AG10803 (cell line): ENCODE data around the gene ARHGAP26.

ENCODE experiments used
- DNase-seq: peaks from one replicate; pipeline ENCODE4 v3.0.0; 2010; ENCODE audit warnings: low read depth
- H3K4me3 ChIP-seq: 2 replicates; pipeline ENCODE4 v1.5.1; 2011; ENCODE audit warnings: mild to moderate bottlenecking, low read length, control low read depth
- TF ChIP-seq, protein P1 (sequence below): conservative IDR thresholded peaks from 2 replicates; pipeline ENCODE4 v1.5.1; 2011; ENCODE audit warnings: mild to moderate bottlenecking, low read length, control low read depth, inconsistent platforms

The ARHGAP26 gene

DNA sequence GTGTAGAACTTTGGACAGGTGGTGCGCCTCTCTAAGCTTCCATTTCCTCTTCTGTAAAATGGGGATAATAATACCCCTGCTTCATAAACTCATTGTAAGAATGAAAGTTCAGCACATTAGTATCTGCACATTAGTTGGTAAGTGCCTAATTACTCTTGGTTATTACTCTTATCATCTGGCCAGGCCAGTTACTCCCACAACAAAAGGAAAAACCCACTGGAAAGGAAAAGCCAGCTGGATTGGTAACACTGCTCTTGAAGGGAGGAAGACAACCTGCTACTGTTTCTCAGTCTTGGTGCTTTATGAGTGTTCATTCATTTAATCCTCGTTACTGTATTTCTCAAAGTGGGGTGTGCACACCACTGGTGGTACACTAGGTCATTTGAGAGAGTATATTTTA lies 251.4 kb downstream of the ARHGAP26 start:
- DNase-seq, result no peak
- TF ChIP-seq, protein P1, sequence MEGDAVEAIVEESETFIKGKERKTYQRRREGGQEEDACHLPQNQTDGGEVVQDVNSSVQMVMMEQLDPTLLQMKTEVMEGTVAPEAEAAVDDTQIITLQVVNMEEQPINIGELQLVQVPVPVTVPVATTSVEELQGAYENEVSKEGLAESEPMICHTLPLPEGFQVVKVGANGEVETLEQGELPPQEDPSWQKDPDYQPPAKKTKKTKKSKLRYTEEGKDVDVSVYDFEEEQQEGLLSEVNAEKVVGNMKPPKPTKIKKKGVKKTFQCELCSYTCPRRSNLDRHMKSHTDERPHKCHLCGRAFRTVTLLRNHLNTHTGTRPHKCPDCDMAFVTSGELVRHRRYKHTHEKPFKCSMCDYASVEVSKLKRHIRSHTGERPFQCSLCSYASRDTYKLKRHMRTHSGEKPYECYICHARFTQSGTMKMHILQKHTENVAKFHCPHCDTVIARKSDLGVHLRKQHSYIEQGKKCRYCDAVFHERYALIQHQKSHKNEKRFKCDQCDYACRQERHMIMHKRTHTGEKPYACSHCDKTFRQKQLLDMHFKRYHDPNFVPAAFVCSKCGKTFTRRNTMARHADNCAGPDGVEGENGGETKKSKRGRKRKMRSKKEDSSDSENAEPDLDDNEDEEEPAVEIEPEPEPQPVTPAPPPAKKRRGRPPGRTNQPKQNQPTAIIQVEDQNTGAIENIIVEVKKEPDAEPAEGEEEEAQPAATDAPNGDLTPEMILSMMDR, result no peak
- H3K4me3 ChIP-seq, result no peak overlapping the region

DNA sequence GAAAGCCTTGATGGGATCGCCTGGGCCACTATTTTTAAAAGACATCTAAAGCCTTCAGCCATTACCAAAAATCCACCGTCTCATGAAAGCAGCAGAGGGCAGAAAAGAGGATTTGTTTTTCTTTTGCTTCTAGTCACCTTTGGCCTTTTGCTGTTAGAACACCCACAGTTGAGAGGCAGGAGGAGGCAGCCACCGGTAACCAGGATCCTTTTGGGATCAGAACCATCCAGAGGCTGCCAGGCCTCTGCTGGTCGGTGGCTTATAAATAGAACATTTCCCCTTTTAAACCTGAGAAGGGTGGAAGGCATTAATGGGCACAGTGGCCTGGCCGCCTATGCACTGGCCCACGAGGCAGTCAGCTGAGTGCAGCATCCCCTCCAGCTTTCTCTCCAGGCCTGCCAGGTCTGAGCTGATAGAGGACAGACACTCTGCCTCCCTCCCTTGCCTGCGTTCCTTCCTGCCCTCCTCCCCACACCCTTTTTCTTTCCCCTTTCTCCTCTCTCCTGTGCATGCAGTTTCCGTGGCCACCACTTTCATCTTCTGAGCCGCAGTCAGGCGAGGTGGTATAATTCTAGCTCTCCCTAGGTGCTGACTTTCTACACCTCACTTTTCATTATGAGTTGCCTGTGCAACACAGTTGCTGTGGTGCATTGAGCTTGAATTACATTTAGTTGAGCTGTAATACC lies 253.4 kb downstream of the ARHGAP26 start:
- no peak for DNase-seq
- no peak overlapping the region for H3K4me3 ChIP-seq
- TF ChIP-seq, protein P1, result no peak

DNA sequence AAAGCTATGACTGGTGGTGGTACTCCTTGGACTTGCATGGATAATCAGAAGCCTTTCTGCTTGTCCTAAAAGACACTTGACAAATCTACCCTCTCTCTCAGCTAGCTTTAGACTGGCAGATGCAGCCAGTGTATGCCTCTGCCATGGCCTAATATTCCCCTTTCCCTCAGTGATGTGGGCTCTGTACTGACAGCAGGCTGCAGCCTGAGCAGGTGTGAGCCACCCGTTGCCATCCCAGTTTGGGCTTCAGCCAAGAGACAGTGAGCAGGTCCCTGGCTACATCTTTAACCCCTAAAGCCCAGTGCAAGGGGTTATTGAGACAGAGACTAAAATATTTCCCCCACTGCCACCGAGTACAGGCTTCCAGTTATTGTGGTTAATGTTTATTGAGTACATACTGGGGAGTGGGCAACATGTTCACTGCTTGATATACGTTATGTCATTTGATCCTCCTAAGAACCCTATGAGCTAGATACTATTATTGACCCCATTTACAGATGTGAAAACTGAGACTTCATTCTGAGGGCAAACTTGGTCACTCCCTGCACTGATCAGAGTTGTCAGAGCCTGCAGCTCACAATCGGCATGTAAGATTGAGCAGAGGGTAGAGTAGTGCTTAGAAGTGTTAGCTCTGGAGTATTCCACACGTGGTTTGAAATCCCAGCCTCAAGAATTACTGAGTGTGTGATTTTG lies 254.2 kb downstream of the ARHGAP26 start:
- DNase-seq, result no peak
- TF ChIP-seq, protein P1, result no peak
- no peak overlapping the region for H3K4me3 ChIP-seq

DNA sequence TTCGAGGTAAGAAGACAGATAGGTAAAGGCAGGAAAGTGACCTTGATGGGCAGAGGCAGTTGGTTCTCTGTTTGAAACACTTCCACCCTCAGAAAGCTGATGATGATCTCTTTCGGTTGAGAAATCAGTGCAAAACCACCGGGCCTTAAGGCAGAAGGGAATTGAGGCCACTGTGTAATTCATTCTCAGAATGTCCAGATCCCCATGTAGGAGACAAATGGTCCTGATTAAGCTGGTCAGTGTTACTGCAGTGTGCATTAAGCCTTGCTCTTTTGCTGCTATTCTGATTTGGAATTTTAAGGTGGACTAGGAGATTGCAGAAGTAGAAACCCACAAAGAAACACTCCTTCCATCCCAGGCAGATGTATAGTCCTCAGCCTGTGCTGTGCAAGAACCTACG lies 255.2 kb downstream of the ARHGAP26 start:
- no peak overlapping the region for H3K4me3 ChIP-seq
- peak; percentile 39 for DNase-seq
- TF ChIP-seq, protein P1, result no peak

DNA sequence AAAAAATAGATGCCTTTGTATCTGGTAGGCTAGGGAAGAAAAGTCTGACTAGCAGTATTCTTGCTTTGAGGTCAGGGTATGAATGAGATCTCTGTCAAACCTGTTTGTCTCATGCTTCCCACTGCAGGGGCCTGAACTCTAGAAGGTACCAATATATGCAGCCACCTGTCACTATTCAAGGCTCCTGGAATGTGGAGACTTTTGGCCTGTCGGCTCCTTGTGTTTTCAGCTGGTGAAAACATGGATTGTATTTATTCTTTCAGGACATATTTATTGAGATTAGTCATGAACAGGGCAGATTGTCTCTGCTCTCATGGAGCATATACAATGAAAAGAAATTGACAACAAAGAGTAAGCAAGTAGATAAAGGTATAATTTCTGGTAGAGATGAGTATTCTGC lies 255.8 kb downstream of the ARHGAP26 start:
- H3K4me3 ChIP-seq, result no peak overlapping the region
- no peak for DNase-seq

DNA sequence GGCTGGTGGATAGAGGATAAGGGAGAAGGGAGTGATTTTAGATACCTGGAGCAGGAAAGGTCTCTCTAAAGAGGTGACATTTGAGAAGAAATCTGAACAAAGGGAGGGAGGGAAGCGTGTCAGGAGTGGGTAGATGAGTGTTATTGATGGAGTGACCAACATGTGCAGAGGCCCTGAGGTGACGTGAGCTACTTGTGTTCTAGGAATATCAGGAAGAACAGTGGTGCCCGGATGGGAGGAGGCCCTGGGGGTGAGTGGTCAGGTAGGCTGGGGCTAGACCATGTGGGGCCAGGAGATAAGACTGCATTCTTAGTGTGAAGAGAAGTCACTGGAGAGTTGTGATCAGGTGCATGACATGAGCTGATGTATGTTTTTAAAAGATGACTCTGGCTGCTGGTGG lies 256.2 kb downstream of the ARHGAP26 start:
- TF ChIP-seq, protein P1, result no peak
- no peak for DNase-seq
- H3K4me3 ChIP-seq, result no peak overlapping the region

More for the DNA sequence above, 255.8 kb downstream of the ARHGAP26 start:
- TF ChIP-seq, protein P1, result no peak

DNA sequence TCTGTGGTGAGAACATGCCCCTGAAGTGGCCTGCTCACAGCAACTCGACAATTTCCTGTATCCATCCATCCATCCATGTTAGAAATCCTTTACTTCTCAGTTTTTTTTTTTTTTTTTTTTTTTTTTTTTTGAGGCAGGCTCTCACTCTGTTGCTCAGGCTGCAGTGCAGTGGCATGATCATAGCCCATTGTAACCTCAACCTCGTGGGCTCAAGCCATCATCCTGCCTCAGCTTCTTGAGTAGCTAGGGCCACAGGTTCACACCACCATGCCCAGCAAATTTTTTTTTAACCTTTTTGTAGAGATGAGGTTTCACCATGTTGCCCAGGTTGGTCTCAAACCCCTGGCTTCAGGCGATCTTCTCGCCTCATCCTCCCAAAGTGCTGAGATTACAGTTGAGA lies 259.1 kb downstream of the ARHGAP26 start:
- no peak overlapping the region for H3K4me3 ChIP-seq
- TF ChIP-seq, protein P1, result no peak
- no peak for DNase-seq
